B cell (primary cell): Measurements from ENCODE around the gene CCR5AS.

Source experiments
- ATAC-seq: fragments of 200-7000 bp; cut with Tn5 transposase; one replicate; pipeline ENCODE4 v1.10.0; 2021; ENCODE audit warnings: low read depth, mild to moderate bottlenecking, moderate number of reproducible peaks, moderate library complexity
- CTCF ChIA-PET: fragments of 350-600 bp; sonication (Branson Sonifier 250); formaldehyde crosslinking; loops from one replicate; lab custom pipeline; 2021; ENCODE audit warnings: antibody characterized with exemption, inconsistent platforms; lab: Charles Lee
- POLR2A ChIA-PET: fragments of 350-600 bp; sonication (Branson Sonifier 250); formaldehyde crosslinking; loops from one replicate; lab custom pipeline; 2021; ENCODE audit warnings: antibody characterized with exemption; lab: Charles Lee
- DNase-seq: peaks from one replicate; pipeline ENCODE4 v3.0.0; 2013
- H2AFZ ChIP-seq: 2 replicates; pipeline ENCODE4 v1.6.1; 2012; ENCODE audit warnings: mild to moderate bottlenecking, low read depth, low read length; ENCODE audit not compliant: insufficient read depth, poor library complexity, severe bottlenecking
- H3K27ac ChIP-seq, 2 donors: 1 replicate in 1 of 2; 2 replicates in 1 of 2; pipeline ENCODE4 v1.5.1; 2012 to 2013; ENCODE audit warnings: low read length in 2 of 2, mild to moderate bottlenecking in 2 of 2, moderate library complexity in 1 of 2
- H3K27me3 ChIP-seq, 4 experiments: fragments of 200-600 bp in 1 of 4; sonication (generic) in 1 of 4; replicated peaks in 1 of 4; 1 replicate in 2 of 4; 2 replicates in 2 of 4; pipeline versions ENCODE4 v1.6.1 to v1.7.0; 2013 to 2016; ENCODE audit warnings: low read length in 3 of 4, mild to moderate bottlenecking in 2 of 4, mixed read lengths in 1 of 4, moderate library complexity in 1 of 4; ENCODE audit not compliant: insufficient read depth in 4 of 4, control insufficient read depth in 3 of 4; ENCODE audit errors: control extremely low read depth in 1 of 4
- H3K36me3 ChIP-seq, 2 experiments: replicated peaks in 1 of 2; 1 replicate in 1 of 2; 2 replicates in 1 of 2; pipeline versions ENCODE4 v1.6.1 to v1.7.1; 2013; ENCODE audit warnings: low read length in 1 of 2; ENCODE audit not compliant: insufficient read depth in 2 of 2, control insufficient read depth in 1 of 2; ENCODE audit errors: control extremely low read depth in 1 of 2, extremely low read depth in 1 of 2
- H3K4me1 ChIP-seq, 2 donors: fragments of 200-600 bp in 1 of 2; sonication (generic) in 1 of 2; 1 replicate in 1 of 2; 2 replicates in 1 of 2; pipeline versions ENCODE4 v1.5.1 to v1.6.1; 2013 to 2017; ENCODE audit warnings: low read length in 2 of 2; ENCODE audit not compliant: control insufficient read depth in 2 of 2, insufficient read depth in 2 of 2
- H3K4me2 ChIP-seq: replicated peaks from 2 replicates; pipeline ENCODE3; 2012; ENCODE audit warnings: mild to moderate bottlenecking, low read depth, low read length; ENCODE audit not compliant: poor library complexity, severe bottlenecking
- H3K4me3 ChIP-seq, 5 experiments: fragments of 200-600 bp in 1 of 5; sonication (generic) in 1 of 5; 1 replicate in 3 of 5; 2 replicates in 2 of 5; pipeline versions ENCODE4 v1.5.1 to v1.7.0; 2011 to 2016; ENCODE audit warnings: low read length in 4 of 5, mild to moderate bottlenecking in 4 of 5, low read depth in 2 of 5, control low read depth in 1 of 5, moderate library complexity in 1 of 5; ENCODE audit not compliant: insufficient read depth in 1 of 5; ENCODE audit errors: control extremely low read depth in 1 of 5, extremely low read depth in 1 of 5
- H3K79me2 ChIP-seq: fragments of 200-600 bp; sonication (generic); one replicate; pipeline ENCODE4 v1.6.0; 2016; ENCODE audit warnings: low read length; ENCODE audit not compliant: control insufficient read depth, insufficient read depth
- H3K9ac ChIP-seq: fragments of 200-600 bp; sonication (generic); 2 replicates; pipeline ENCODE4 v1.6.1; 2017; ENCODE audit warnings: mild to moderate bottlenecking, low read length, moderate library complexity
- H3K9me3 ChIP-seq, 3 donors: one replicate each; pipeline versions ENCODE4 v1.6.1 to v1.7.1; 2013; ENCODE audit warnings: low read length in 2 of 3; ENCODE audit not compliant: control insufficient read depth in 2 of 3, insufficient read depth in 1 of 3; ENCODE audit errors: control extremely low read depth in 1 of 3
- H4K20me1 ChIP-seq: 2 replicates; pipeline ENCODE4 v1.6.0; 2012; ENCODE audit warnings: mild to moderate bottlenecking, low read length; ENCODE audit not compliant: insufficient read depth, control insufficient read depth, poor library complexity, severe bottlenecking
- H3K27ac Mint-ChIP-seq: one replicate; pipeline ENCODE4 v1.8.0; 2021; ENCODE audit warnings: mixed read lengths
- H3K27me3 Mint-ChIP-seq: one replicate; pipeline ENCODE4 v1.8.0; 2021; ENCODE audit warnings: mixed read lengths
- H3K4me1 Mint-ChIP-seq: one replicate; pipeline ENCODE4 v1.8.0; 2021; ENCODE audit warnings: mixed read lengths
- H3K4me3 Mint-ChIP-seq: one replicate; pipeline ENCODE4 v1.8.0; 2021; ENCODE audit warnings: mixed read lengths
- H3K9me3 Mint-ChIP-seq: one replicate; pipeline ENCODE4 v1.8.0; 2022; ENCODE audit warnings: mixed read lengths; ENCODE audit not compliant: insufficient read depth
- EZH2 ChIP-seq: IDR thresholded peaks from 2 replicates; pipeline ENCODE4 v1.6.1; 2012; ENCODE audit warnings: borderline replicate concordance, low read depth, mild to moderate bottlenecking, moderate library complexity, low read length; ENCODE audit not compliant: insufficient read depth, poor library complexity, severe bottlenecking
- WGBS: methylation state at CpG from one replicate; pipeline ENCODE4 v1.1.5; 2013; ENCODE audit warnings: missing lambda C conversion rate; ENCODE audit not compliant: insufficient coverage; 5-methylcytosine and 5-hydroxymethylcytosine counted together
- intact Hi-C: fragments of 100-400 bp; cut with micrococcal nuclease; formaldehyde crosslinking; loops from one replicate; pipeline ENCODE4 v1.10.0; 2022
- TF ChIP-seq, protein P1 (sequence below): fragments of 200-600 bp; IDR thresholded peaks from one replicate; pipeline ENCODE4 v1.8.0; 2022; ENCODE audit warnings: antibody characterized with exemption, mild to moderate bottlenecking

The CCR5AS gene

GRCh38 chr3:46442576-46443530 is 36.0 kb upstream of the CCR5AS start:
- H3K79me2 ChIP-seq, result no peaks in the 10 kb centered on the region
- ATAC-seq, result no peak
- H3K4me2 ChIP-seq, result no peak overlapping the region
- H3K4me3 ChIP-seq, result no peak overlapping the region
- H4K20me1 ChIP-seq, result no peaks in the 10 kb centered on the region
- H3K27ac Mint-ChIP-seq, result no peak overlapping the region
- H3K9me3 Mint-ChIP-seq, result no peaks in the 10 kb centered on the region
- POLR2A ChIA-PET, result no interaction called here
- no peak overlapping the region for H2AFZ ChIP-seq
- no peak overlapping the region for H3K27ac ChIP-seq
- WGBS, result 98% methylated on average over 9 of the region's 16 CpGs
- DNase-seq, result peak; percentile 58
- peaks cover 4% of the 10 kb centered on the region for H3K27me3 Mint-ChIP-seq
- TF ChIP-seq EZH2, result no peak
- TF ChIP-seq, protein P1, sequence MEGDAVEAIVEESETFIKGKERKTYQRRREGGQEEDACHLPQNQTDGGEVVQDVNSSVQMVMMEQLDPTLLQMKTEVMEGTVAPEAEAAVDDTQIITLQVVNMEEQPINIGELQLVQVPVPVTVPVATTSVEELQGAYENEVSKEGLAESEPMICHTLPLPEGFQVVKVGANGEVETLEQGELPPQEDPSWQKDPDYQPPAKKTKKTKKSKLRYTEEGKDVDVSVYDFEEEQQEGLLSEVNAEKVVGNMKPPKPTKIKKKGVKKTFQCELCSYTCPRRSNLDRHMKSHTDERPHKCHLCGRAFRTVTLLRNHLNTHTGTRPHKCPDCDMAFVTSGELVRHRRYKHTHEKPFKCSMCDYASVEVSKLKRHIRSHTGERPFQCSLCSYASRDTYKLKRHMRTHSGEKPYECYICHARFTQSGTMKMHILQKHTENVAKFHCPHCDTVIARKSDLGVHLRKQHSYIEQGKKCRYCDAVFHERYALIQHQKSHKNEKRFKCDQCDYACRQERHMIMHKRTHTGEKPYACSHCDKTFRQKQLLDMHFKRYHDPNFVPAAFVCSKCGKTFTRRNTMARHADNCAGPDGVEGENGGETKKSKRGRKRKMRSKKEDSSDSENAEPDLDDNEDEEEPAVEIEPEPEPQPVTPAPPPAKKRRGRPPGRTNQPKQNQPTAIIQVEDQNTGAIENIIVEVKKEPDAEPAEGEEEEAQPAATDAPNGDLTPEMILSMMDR, result peak; percentile 72
- H3K36me3 ChIP-seq, result no peaks in the 10 kb centered on the region
- CTCF ChIA-PET, result interaction anchor here (0.7 to 2.3 kb wide), 21 partner anchors 12 to 504 kb away, joined by 3 to 7 read pairs (median 4); no protein-coding TSS in a partner anchor
- intact Hi-C loops, result loop anchor here (5.0 kb wide), 2 partner anchors 166 to 366 kb away; no protein-coding TSS in a partner anchor
- no peak overlapping the region for H3K9ac ChIP-seq
- H3K9me3 ChIP-seq, result no peaks in the 10 kb centered on the region
- H3K4me1 Mint-ChIP-seq, result peaks cover 34% of the 10 kb centered on the region
- H3K4me3 Mint-ChIP-seq, result no peak overlapping the region
- peaks cover 32 to 33% of the 10 kb centered on the region in 2 donors for H3K4me1 ChIP-seq
- no peaks in the 10 kb centered on the region for H3K27me3 ChIP-seq
